KMS-11 (cell line): ENCODE data around the gene CYP2U1.

Source experiments
- H2AFZ ChIP-seq: fragments of 200-600 bp; sonication (generic); 2 replicates; pipeline ENCODE4 v1.6.1; 2016; ENCODE audit warnings: antibody characterized with exemption, mixed run types, low read depth
- H3K27ac ChIP-seq: fragments of 200-600 bp; sonication (generic); 2 replicates; pipeline ENCODE4 v1.6.1; 2016; ENCODE audit warnings: mild to moderate bottlenecking, mixed run types
- H3K27me3 ChIP-seq: fragments of 200-600 bp; sonication (generic); 2 replicates; pipeline ENCODE4 v1.6.1; 2017; ENCODE audit warnings: mild to moderate bottlenecking, low read depth, mixed run types, moderate library complexity; ENCODE audit not compliant: insufficient read depth
- H3K36me3 ChIP-seq: fragments of 200-600 bp; sonication (generic); 2 replicates; pipeline ENCODE4 v1.6.1; 2017; ENCODE audit warnings: mild to moderate bottlenecking, mixed run types; ENCODE audit not compliant: insufficient read depth
- H3K4me1 ChIP-seq: fragments of 200-600 bp; sonication (generic); 2 replicates; pipeline ENCODE4 v1.6.1; 2016; ENCODE audit warnings: mild to moderate bottlenecking, low read depth, mixed run types; ENCODE audit not compliant: poor library complexity, severe bottlenecking
- H3K4me2 ChIP-seq: fragments of 200-600 bp; sonication (generic); 2 replicates; pipeline ENCODE4 v1.7.0; 2016; ENCODE audit warnings: mild to moderate bottlenecking, mixed run types
- H3K4me3 ChIP-seq: fragments of 200-600 bp; sonication (generic); IDR thresholded peaks from 2 replicates; pipeline ENCODE4 v1.6.1; 2017; ENCODE audit warnings: low read depth, low read length, mixed read lengths; ENCODE audit not compliant: insufficient read depth
- H3K79me2 ChIP-seq: fragments of 200-600 bp; sonication (generic); 2 replicates; pipeline ENCODE4 v1.6.1; 2016; ENCODE audit warnings: low read depth, mixed run types; ENCODE audit not compliant: insufficient read depth
- H3K9ac ChIP-seq: fragments of 200-600 bp; sonication (generic); 2 replicates; pipeline ENCODE4 v1.6.1; 2016; ENCODE audit warnings: mild to moderate bottlenecking, mixed run types
- H4K20me1 ChIP-seq: fragments of 200-600 bp; sonication (generic); 2 replicates; pipeline ENCODE4 v1.6.1; 2016; ENCODE audit warnings: mild to moderate bottlenecking, mixed run types; ENCODE audit not compliant: insufficient read depth
- CTCF ChIP-seq: fragments of 200-600 bp; sonication (generic); conservative IDR thresholded peaks from 2 replicates; pipeline ENCODE4 v1.6.1; 2017; ENCODE audit warnings: low read depth, mild to moderate bottlenecking, antibody characterized with exemption, low read length, moderate library complexity, mixed read lengths

Gene CYP2U1

GRCh38 chr4:107930821-107931774, at the start of gene CYP2U1:
Gene CYP2U1, plus strand, starts transcription at chr4:107931549. Its CDS starts 95 bp downstream, at chr4:107931644.
- H3K79me2 ChIP-seq = no peaks in the 10 kb centered on the region
- H3K9ac ChIP-seq = peak within 1 kb of the TSS; percentile 35
- peaks cover 8% of the 10 kb centered on the region for H3K4me1 ChIP-seq
- no peaks in the 10 kb centered on the region for H4K20me1 ChIP-seq
- H2AFZ ChIP-seq = peak within 1 kb of the TSS; percentile 92
- no peak for TF ChIP-seq CTCF
- H3K36me3 ChIP-seq = no peaks in the 10 kb centered on the region
- peak within 1 kb of the TSS; percentile 23; the same call in 1 of the 2 replicates for H3K27ac ChIP-seq
- peak within 1 kb of the TSS; percentile 81 for H3K4me2 ChIP-seq
- no peaks in the 10 kb centered on the region for H3K27me3 ChIP-seq
- no peak within 1 kb of the TSS for H3K4me3 ChIP-seq

GRCh38 chr4:107885865-107886264, 45.5 kb upstream of the CYP2U1 start:
- H3K9ac ChIP-seq = no peak overlapping the region
- no peaks in the 10 kb centered on the region for H3K79me2 ChIP-seq
- H2AFZ ChIP-seq = no peak overlapping the region
- no peaks in the 10 kb centered on the region for H3K27me3 ChIP-seq
- no peaks in the 10 kb centered on the region for H4K20me1 ChIP-seq
- no peak overlapping the region for H3K4me2 ChIP-seq
- no peaks in the 10 kb centered on the region for H3K36me3 ChIP-seq
- TF ChIP-seq CTCF = no peak
- no peak overlapping the region for H3K4me3 ChIP-seq
- no peaks in the 10 kb centered on the region for H3K4me1 ChIP-seq
- no peak overlapping the region for H3K27ac ChIP-seq

- no peaks in the 10 kb centered on the region for H3K27me3 ChIP-seq
- H3K27ac ChIP-seq = no peak overlapping the region
- H3K79me2 ChIP-seq = no peaks in the 10 kb centered on the region
- no peaks in the 10 kb centered on the region for H4K20me1 ChIP-seq
- H3K4me3 ChIP-seq = no peak overlapping the region
- no peak overlapping the region for H3K9ac ChIP-seq
- no peak overlapping the region for H2AFZ ChIP-seq
- no peaks in the 10 kb centered on the region for H3K4me1 ChIP-seq
- no peak for TF ChIP-seq CTCF
- no peaks in the 10 kb centered on the region for H3K36me3 ChIP-seq
- no peak overlapping the region for H3K4me2 ChIP-seq
These were observed 43.1 kb upstream of the CYP2U1 start for GRCh38 chr4:107888237-107888636.

- Histone ChIP-seq H3K4me3 (no peak overlapping the region), H3K27ac (no peak overlapping the region), H3K9ac (no peak overlapping the region), H3K27me3 (no peaks in the 10 kb centered on the region), H3K4me1 (peaks cover 15% of the 10 kb centered on the region), H2AFZ (no peak overlapping the region), H3K4me2 (no peak overlapping the region), H4K20me1 (no peaks in the 10 kb centered on the region), H3K36me3 (no peaks in the 10 kb centered on the region), H3K79me2 (no peaks in the 10 kb centered on the region)
- TF ChIP-seq CTCF = no peak
These were observed 40.6 kb upstream of the CYP2U1 start for GRCh38 chr4:107890779-107891178.
